SK-N-MC (cell line): ENCODE measurements around the gene FBXO34.

ENCODE experiments used
- EZH2 ChIP-seq: fragments of 200-600 bp; sonication (generic); IDR thresholded peaks from one replicate; pipeline ENCODE4 v1.6.1; 2017; ENCODE audit warnings: antibody characterized with exemption
- FOXP2 ChIP-seq: optimal IDR thresholded peaks from 2 replicates; pipeline ENCODE3; 2011; ENCODE audit warnings: mild to moderate bottlenecking, moderate library complexity; ENCODE audit not compliant: insufficient read depth; ENCODE audit errors: extremely low read length, control extremely low read depth
- POLR2AphosphoS5 ChIP-seq: IDR thresholded peaks from 2 replicates; pipeline ENCODE4 v1.6.1; 2012; ENCODE audit warnings: mild to moderate bottlenecking, low read depth, low read length, borderline replicate concordance

DNA sequence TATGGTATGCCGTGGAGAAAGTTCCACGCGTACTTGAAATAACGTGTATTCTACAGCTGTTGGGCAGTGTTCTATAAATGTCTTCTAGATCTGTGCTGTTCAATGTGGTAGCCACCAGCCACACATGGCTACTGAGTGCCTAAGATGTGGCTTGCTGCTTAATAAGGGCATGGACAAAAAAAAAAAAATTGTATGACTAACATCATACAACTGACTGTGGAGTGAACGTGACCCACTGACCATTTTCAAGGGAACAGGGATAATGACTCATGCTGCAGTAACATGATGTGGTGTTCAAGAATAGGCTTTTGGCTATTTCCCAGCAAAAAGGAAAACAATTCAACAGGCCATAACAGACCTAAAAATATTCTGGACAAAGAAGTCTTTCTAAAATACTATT lies 127.5 kb downstream of the FBXO34 start:
- no peak for TF ChIP-seq EZH2
- TF ChIP-seq FOXP2: no peak
- TF ChIP-seq POLR2AphosphoS5: no peak
